Neural progenitor cell (in vitro differentiated cells): Measurements from ENCODE around the gene AOX1. TPM values are rescaled to one million over a fixed set of nuclear protein-coding genes. Genes with fewer than 3 reads are reported as not detected.

Experiments
- DNase-seq: peaks from one replicate; pipeline ENCODE4 v3.0.0-alpha.2; 2016; ENCODE audit warnings: low spot score
- H2AFZ ChIP-seq: fragments of 200-600 bp; sonication (generic); replicated peaks from 2 replicates; pipeline ENCODE4 v1.6.1; 2016; ENCODE audit warnings: antibody characterized with exemption
- H3F3A ChIP-seq: fragments of 200-600 bp; sonication (generic); 2 replicates; pipeline ENCODE4 v1.6.1; 2016; ENCODE audit warnings: antibody characterized with exemption, low read depth
- H3K27ac ChIP-seq: fragments of 200-600 bp; sonication (generic); 2 replicates; pipeline ENCODE4 v1.5.1; 2016; ENCODE audit warnings: mild to moderate bottlenecking
- H3K27me3 ChIP-seq: fragments of 200-600 bp; sonication (generic); 2 replicates; pipeline ENCODE4 v1.6.1; 2016; ENCODE audit warnings: mild to moderate bottlenecking, moderate library complexity
- H3K36me3 ChIP-seq: fragments of 200-600 bp; sonication (generic); 2 replicates; pipeline ENCODE4 v1.5.1; 2016
- H3K4me1 ChIP-seq: fragments of 200-600 bp; sonication (generic); 2 replicates; pipeline ENCODE4 v1.6.1; 2016; ENCODE audit warnings: mixed run types
- H3K4me2 ChIP-seq: fragments of 200-600 bp; sonication (generic); 2 replicates; pipeline ENCODE4 v1.6.1; 2016
- H3K4me3 ChIP-seq: fragments of 200-600 bp; sonication (generic); 2 replicates; pipeline ENCODE4 v1.5.1; 2016
- H3K79me2 ChIP-seq: fragments of 200-600 bp; sonication (generic); 2 replicates; pipeline ENCODE4 v1.6.1; 2016; ENCODE audit warnings: low read depth
- H3K9ac ChIP-seq: fragments of 200-600 bp; sonication (generic); 2 replicates; pipeline ENCODE4 v1.6.1; 2016
- H3K9me3 ChIP-seq: fragments of 200-600 bp; sonication (generic); 2 replicates; pipeline ENCODE4 v1.5.1; 2016; ENCODE audit warnings: low read depth
- H4K20me1 ChIP-seq: fragments of 200-600 bp; sonication (generic); 2 replicates; pipeline ENCODE4 v1.6.1; 2016; ENCODE audit warnings: low read depth
- H3K27ac Mint-ChIP-seq: 3 replicates; pipeline ENCODE4 v1.8.0; 2021; ENCODE audit warnings: mixed read lengths
- H3K27me3 Mint-ChIP-seq: 2 replicates; pipeline ENCODE4 v1.8.0; 2022; ENCODE audit warnings: low read depth, mild to moderate bottlenecking, inconsistent platforms, moderate library complexity, mixed read lengths; ENCODE audit not compliant: insufficient read depth
- H3K36me3 Mint-ChIP-seq: 3 replicates; pipeline ENCODE4 v1.8.0; 2021; ENCODE audit warnings: mixed read lengths
- H3K4me1 Mint-ChIP-seq: 3 replicates; pipeline ENCODE4 v1.8.0; 2021; ENCODE audit warnings: mixed read lengths
- H3K4me3 Mint-ChIP-seq: 3 replicates; pipeline ENCODE4 v1.8.0; 2021; ENCODE audit warnings: mild to moderate bottlenecking, moderate library complexity, mixed read lengths
- H3K9me3 Mint-ChIP-seq: 3 replicates; pipeline ENCODE4 v1.8.0; 2020; ENCODE audit warnings: mixed read lengths
- EZH2 ChIP-seq: fragments of 200-600 bp; sonication (generic); IDR thresholded peaks from 2 replicates; pipeline ENCODE4 v1.6.1; 2017; ENCODE audit warnings: antibody characterized with exemption, mild to moderate bottlenecking, moderate library complexity
- EZH2phosphoT487 ChIP-seq: fragments of 200-600 bp; sonication (generic); IDR thresholded peaks from 2 replicates; pipeline ENCODE4 v1.6.1; 2017; ENCODE audit warnings: antibody characterized with exemption
- total RNA-seq: library from RNA; depleted of rRNA; stranded (reverse); fragments of >200 nt; gene quantifications from 2 replicates; pipeline ENCODE4 v1.2.3, GENCODE V29; 2015; ENCODE audit warnings: low replicate concordance
- TF ChIP-seq, protein P1 (sequence below): fragments of 200-600 bp; sonication (generic); IDR thresholded peaks from 2 replicates; pipeline ENCODE4 v1.5.1; 2017; ENCODE audit warnings: antibody characterized with exemption, mild to moderate bottlenecking

AOX1 gene
- total RNA-seq, 1 donor from 2014 or later = 6.2 TPM

DNA sequence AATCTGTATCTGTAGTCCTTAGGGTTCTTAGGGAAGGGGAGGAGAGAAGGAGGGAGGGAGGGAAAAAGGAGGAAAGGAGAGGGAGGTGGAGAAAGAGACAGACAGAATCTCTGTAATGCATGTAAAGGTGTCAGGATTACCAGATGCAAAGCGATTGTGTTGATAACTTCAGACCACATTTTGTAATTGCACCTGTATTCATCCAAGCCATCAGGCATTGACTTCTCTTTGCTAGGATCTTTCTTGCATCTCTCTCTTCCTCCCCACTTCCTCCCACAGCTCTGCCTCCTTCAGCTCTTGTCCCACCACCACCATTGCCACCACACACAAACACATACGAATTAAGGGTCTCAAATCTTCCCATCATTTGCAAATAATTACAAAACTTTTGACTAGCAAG lies 91.4 kb downstream of the AOX1 start:
- H3F3A ChIP-seq = no peaks in the 10 kb centered on the region
- Mint-ChIP-seq H3K36me3 (no peaks in the 10 kb centered on the region), H3K27me3 (peaks cover 4% of the 10 kb centered on the region), H3K4me1 (peaks cover 7% of the 10 kb centered on the region), H3K4me3 (no peak overlapping the region), H3K9me3 (no peaks in the 10 kb centered on the region), H3K27ac (no peak overlapping the region)
- H3K4me2 ChIP-seq = no peak overlapping the region
- no peaks in the 10 kb centered on the region for H3K79me2 ChIP-seq
- no peak overlapping the region for H3K27ac ChIP-seq
- H3K36me3 ChIP-seq = no peaks in the 10 kb centered on the region
- H3K4me1 ChIP-seq = no peaks in the 10 kb centered on the region
- H3K9ac ChIP-seq = no peak overlapping the region
- TF ChIP-seq, protein P1, sequence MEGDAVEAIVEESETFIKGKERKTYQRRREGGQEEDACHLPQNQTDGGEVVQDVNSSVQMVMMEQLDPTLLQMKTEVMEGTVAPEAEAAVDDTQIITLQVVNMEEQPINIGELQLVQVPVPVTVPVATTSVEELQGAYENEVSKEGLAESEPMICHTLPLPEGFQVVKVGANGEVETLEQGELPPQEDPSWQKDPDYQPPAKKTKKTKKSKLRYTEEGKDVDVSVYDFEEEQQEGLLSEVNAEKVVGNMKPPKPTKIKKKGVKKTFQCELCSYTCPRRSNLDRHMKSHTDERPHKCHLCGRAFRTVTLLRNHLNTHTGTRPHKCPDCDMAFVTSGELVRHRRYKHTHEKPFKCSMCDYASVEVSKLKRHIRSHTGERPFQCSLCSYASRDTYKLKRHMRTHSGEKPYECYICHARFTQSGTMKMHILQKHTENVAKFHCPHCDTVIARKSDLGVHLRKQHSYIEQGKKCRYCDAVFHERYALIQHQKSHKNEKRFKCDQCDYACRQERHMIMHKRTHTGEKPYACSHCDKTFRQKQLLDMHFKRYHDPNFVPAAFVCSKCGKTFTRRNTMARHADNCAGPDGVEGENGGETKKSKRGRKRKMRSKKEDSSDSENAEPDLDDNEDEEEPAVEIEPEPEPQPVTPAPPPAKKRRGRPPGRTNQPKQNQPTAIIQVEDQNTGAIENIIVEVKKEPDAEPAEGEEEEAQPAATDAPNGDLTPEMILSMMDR = no peak
- TF ChIP-seq EZH2phosphoT487 (no peak), EZH2 (no peak)
- H3K9me3 ChIP-seq = no peaks in the 10 kb centered on the region
- H2AFZ ChIP-seq = no peak overlapping the region
- DNase-seq = no peak
- H3K4me3 ChIP-seq = no peak overlapping the region
- no peaks in the 10 kb centered on the region for H4K20me1 ChIP-seq
- no peaks in the 10 kb centered on the region for H3K27me3 ChIP-seq

DNA sequence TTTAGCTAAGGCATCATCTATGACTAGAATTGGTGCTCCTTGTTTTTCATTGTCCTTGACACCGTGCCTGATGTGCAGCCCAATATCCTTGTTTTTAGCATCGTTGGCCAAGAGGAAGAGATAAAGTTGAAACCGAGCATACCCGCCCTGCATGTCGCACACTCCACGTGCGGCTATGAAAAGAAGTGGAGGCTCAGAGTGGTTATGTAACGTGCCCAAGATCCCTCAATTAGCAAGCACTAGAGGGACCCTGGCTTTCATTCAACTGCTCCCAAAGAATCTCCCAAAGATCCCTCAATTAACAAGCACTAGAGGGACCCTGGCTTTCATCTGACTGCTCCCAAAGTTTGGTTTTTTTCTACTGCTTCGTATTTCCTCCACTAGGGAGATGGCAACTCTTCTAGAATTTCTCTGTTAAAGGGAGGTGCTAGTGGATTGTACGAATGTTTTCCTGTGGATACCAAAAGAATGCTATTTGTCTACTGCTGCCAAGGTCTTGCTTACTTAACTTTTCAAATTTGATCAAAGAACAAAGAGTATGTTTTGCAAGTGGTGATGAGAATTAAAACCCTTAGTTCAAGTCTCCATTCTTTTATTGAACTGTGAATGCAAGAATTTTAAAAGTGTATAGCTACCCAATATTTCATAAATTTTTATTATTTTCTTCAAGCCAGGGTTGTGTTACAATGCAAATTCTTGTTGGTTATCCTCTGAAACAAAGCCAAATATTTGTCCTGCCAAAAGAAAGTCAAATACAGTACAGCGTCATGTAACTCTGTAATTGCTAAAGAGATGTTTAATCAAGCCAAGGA lies 92.1 kb downstream of the AOX1 start:
- Mint-ChIP-seq H3K4me3 (no peak overlapping the region), H3K9me3 (no peaks in the 10 kb centered on the region), H3K4me1 (peaks cover 7% of the 10 kb centered on the region), H3K27me3 (peaks cover 2% of the 10 kb centered on the region), H3K36me3 (no peaks in the 10 kb centered on the region), H3K27ac (no peak overlapping the region)
- Histone ChIP-seq H3K4me2 (no peak overlapping the region), H4K20me1 (no peaks in the 10 kb centered on the region), H3K36me3 (no peaks in the 10 kb centered on the region), H3F3A (no peaks in the 10 kb centered on the region), H2AFZ (no peak overlapping the region), H3K27me3 (no peaks in the 10 kb centered on the region), H3K9me3 (no peaks in the 10 kb centered on the region), H3K4me3 (no peak overlapping the region), H3K4me1 (no peaks in the 10 kb centered on the region), H3K9ac (no peak overlapping the region), H3K79me2 (no peaks in the 10 kb centered on the region), H3K27ac (no peak overlapping the region)
- DNase-seq = no peak
- TF ChIP-seq, protein P1 = no peak
- TF ChIP-seq EZH2 (no peak), EZH2phosphoT487 (no peak)

DNA sequence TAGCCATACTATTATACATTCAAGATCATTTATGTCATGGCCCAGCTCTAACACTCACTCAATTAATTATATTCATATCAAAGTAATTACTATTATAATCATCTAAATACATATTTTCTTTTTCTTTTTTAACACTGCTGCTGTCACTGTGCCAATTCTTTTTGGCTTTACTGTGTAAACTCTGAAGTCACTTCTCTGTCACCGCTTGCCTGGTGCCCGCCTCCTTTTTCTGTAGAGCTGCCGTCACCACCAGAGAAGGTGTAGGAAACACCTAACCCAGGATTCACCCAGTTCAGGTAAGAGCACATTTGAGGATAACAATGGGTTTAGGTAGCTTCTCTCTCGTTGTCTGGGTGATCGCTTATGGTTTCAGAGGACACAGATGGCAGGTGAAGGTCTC lies 93.3 kb downstream of the AOX1 start:
- H3K9me3 Mint-ChIP-seq = no peaks in the 10 kb centered on the region
- H3K27ac Mint-ChIP-seq = no peak overlapping the region
- no peak overlapping the region for H2AFZ ChIP-seq
- no peak overlapping the region for H3K9ac ChIP-seq
- H3F3A ChIP-seq = no peaks in the 10 kb centered on the region
- no peak overlapping the region for H3K27ac ChIP-seq
- no peaks in the 10 kb centered on the region for H3K27me3 ChIP-seq
- no peaks in the 10 kb centered on the region for H3K79me2 ChIP-seq
- peaks cover 2% of the 10 kb centered on the region for H3K27me3 Mint-ChIP-seq
- no peak for DNase-seq
- H3K4me1 ChIP-seq = no peaks in the 10 kb centered on the region
- H3K4me1 Mint-ChIP-seq = no peaks in the 10 kb centered on the region
- H3K36me3 Mint-ChIP-seq = no peaks in the 10 kb centered on the region
- no peak overlapping the region for H3K4me2 ChIP-seq
- no peak overlapping the region for H3K4me3 ChIP-seq
- no peak overlapping the region for H3K4me3 Mint-ChIP-seq
- no peaks in the 10 kb centered on the region for H4K20me1 ChIP-seq
- no peaks in the 10 kb centered on the region for H3K9me3 ChIP-seq
- TF ChIP-seq EZH2phosphoT487 (no peak), EZH2 (no peak)
- TF ChIP-seq, protein P1 = no peak
- no peaks in the 10 kb centered on the region for H3K36me3 ChIP-seq
